ENCODE measurements around the gene RBM48.

Gene RBM48

GRCh38 chr7:92503767-92504166 lies 24.8 kb upstream of the RBM48 start:
- Histone ChIP-seq H3K27me3 (replicated peaks; ENCODE audit: insufficient read depth, low read length) (no peaks in the 10 kb centered on the region), H4K20me1 (ENCODE audit: insufficient read depth, low read length) (no peaks in the 10 kb centered on the region), H3K4me3 (ENCODE audit: low read length) (no peak overlapping the region), H3F3A (ENCODE audit: insufficient read depth, low read length) (no peaks in the 10 kb centered on the region), H3K4me1 (ENCODE audit: low read length) (no peaks in the 10 kb centered on the region), H3K36me3 (replicated peaks; ENCODE audit: insufficient read depth, low read length) (no peaks in the 10 kb centered on the region), H3K4me2 (ENCODE audit: low read depth, low read length) (no peak overlapping the region), H3K9me3 (replicated peaks; ENCODE audit: insufficient read depth, low read length) (no peaks in the 10 kb centered on the region), H3K79me2 (ENCODE audit: low read length) (no peaks in the 10 kb centered on the region), H3K9ac (ENCODE audit: low read length) (no peak overlapping the region), H2AFZ (ENCODE audit: low read length) (no peak overlapping the region), H3K27ac (ENCODE audit: low read length) (no peak overlapping the region), H3K9me2 (replicated peaks; ENCODE audit: insufficient read depth, low read length) (no peaks in the 10 kb centered on the region)
- no peak for DNase-seq
- TF ChIP-seq CTCF (IDR thresholded peaks at IDR 0.05; ENCODE audit: low read length) = no peak
- no peak for TF ChIP-seq EZH2phosphoT487 (IDR thresholded peaks at IDR 0.05; ENCODE audit: low read length)
- TF ChIP-seq EZH2 (optimal IDR thresholded peaks at IDR 0.05; ENCODE audit: low read depth, low read length) = no peak

- no peaks in the 10 kb centered on the region for H3K9me2 ChIP-seq (replicated peaks; ENCODE audit: insufficient read depth, low read length)
- no peaks in the 10 kb centered on the region for H3K4me1 ChIP-seq (ENCODE audit: low read length)
- no peaks in the 10 kb centered on the region for H3K9me3 ChIP-seq (replicated peaks; ENCODE audit: insufficient read depth, low read length)
- H3K79me2 ChIP-seq (ENCODE audit: low read length) = no peaks in the 10 kb centered on the region
- no peak overlapping the region for H2AFZ ChIP-seq (ENCODE audit: low read length)
- no peaks in the 10 kb centered on the region for H3K36me3 ChIP-seq (replicated peaks; ENCODE audit: insufficient read depth, low read length)
- no peak for DNase-seq
- H3K27me3 ChIP-seq (replicated peaks; ENCODE audit: insufficient read depth, low read length) = no peaks in the 10 kb centered on the region
- no peak overlapping the region for H3K27ac ChIP-seq (ENCODE audit: low read length)
- H3K9ac ChIP-seq (ENCODE audit: low read length) = no peak overlapping the region
- no peak overlapping the region for H3K4me2 ChIP-seq (ENCODE audit: low read depth, low read length)
- H3K4me3 ChIP-seq (ENCODE audit: low read length) = no peak overlapping the region
- H4K20me1 ChIP-seq (ENCODE audit: insufficient read depth, low read length) = no peaks in the 10 kb centered on the region
- no peak for TF ChIP-seq CTCF (IDR thresholded peaks at IDR 0.05; ENCODE audit: low read length)
- no peak for TF ChIP-seq EZH2phosphoT487 (IDR thresholded peaks at IDR 0.05; ENCODE audit: low read length)
- no peak for TF ChIP-seq EZH2 (optimal IDR thresholded peaks at IDR 0.05; ENCODE audit: low read depth, low read length)
- no peaks in the 10 kb centered on the region for H3F3A ChIP-seq (ENCODE audit: insufficient read depth, low read length)
Measured at GRCh38 chr7:92504563-92504962, 24.0 kb upstream of the RBM48 start.

GRCh38 chr7:92506363-92506762 lies 22.2 kb upstream of the RBM48 start:
- Histone ChIP-seq H3K27ac (ENCODE audit: low read length) (no peak overlapping the region), H2AFZ (ENCODE audit: low read length) (no peak overlapping the region), H4K20me1 (ENCODE audit: insufficient read depth, low read length) (no peaks in the 10 kb centered on the region), H3K36me3 (replicated peaks; ENCODE audit: insufficient read depth, low read length) (no peaks in the 10 kb centered on the region), H3K9me2 (replicated peaks; ENCODE audit: insufficient read depth, low read length) (no peaks in the 10 kb centered on the region), H3K4me3 (ENCODE audit: low read length) (no peak overlapping the region), H3K79me2 (ENCODE audit: low read length) (no peaks in the 10 kb centered on the region), H3K27me3 (replicated peaks; ENCODE audit: insufficient read depth, low read length) (no peaks in the 10 kb centered on the region), H3K9me3 (replicated peaks; ENCODE audit: insufficient read depth, low read length) (no peaks in the 10 kb centered on the region), H3K4me1 (ENCODE audit: low read length) (no peaks in the 10 kb centered on the region), H3K4me2 (ENCODE audit: low read depth, low read length) (no peak overlapping the region), H3F3A (ENCODE audit: insufficient read depth, low read length) (no peaks in the 10 kb centered on the region), H3K9ac (ENCODE audit: low read length) (no peak overlapping the region)
- TF ChIP-seq EZH2 (optimal IDR thresholded peaks at IDR 0.05; ENCODE audit: low read depth, low read length) (no peak), EZH2phosphoT487 (IDR thresholded peaks at IDR 0.05; ENCODE audit: low read length) (no peak), CTCF (IDR thresholded peaks at IDR 0.05; ENCODE audit: low read length) (no peak)
- no peak for DNase-seq
